HepG2 (cell line): ENCODE data around the gene SP6. TPM values are rescaled to one million over a fixed set of nuclear protein-coding genes. Genes with fewer than 3 reads are reported as not detected.

Source experiments
- CSRNP2 ChIP-seq: sonication (generic); formaldehyde crosslinking; conservative IDR thresholded peaks from 2 replicates; pipeline ENCODE4 v1.8.0; 2022; ENCODE audit warnings: low read depth, missing genetic modification reagents
- ELF3 ChIP-seq: IDR thresholded peaks from 2 replicates; pipeline ENCODE4 v1.6.1; 2016; ENCODE audit warnings: missing genetic modification reagents, missing compliant biosample characterization
- IKZF5 ChIP-seq: IDR thresholded peaks from 2 replicates; pipeline ENCODE4 v1.6.1; 2018; ENCODE audit warnings: missing genetic modification reagents, mild to moderate bottlenecking, missing compliant biosample characterization
- IRF9 ChIP-seq: sonication (generic); formaldehyde crosslinking; IDR thresholded peaks from 2 replicates; pipeline ENCODE4 v1.8.0; 2022; ENCODE audit warnings: missing genetic modification reagents, mild to moderate bottlenecking, borderline replicate concordance
- NFAT5 ChIP-seq: sonication (generic); formaldehyde crosslinking; IDR thresholded peaks from 2 replicates; pipeline ENCODE4 v1.4.0; 2020; ENCODE audit warnings: missing genetic modification reagents
- NR2C2 ChIP-seq: sonication (generic); formaldehyde crosslinking; IDR thresholded peaks from 2 replicates; pipeline ENCODE4 v1.4.0; 2020; ENCODE audit warnings: missing genetic modification reagents, mild to moderate bottlenecking, moderate library complexity, borderline replicate concordance
- PHF8 ChIP-seq: sonication (generic); formaldehyde crosslinking; IDR thresholded peaks from 2 replicates; pipeline ENCODE4 v1.5.0; 2020; ENCODE audit warnings: missing genetic modification reagents
- SALL1 ChIP-seq: sonication (generic); formaldehyde crosslinking; IDR thresholded peaks from 2 replicates; pipeline ENCODE4 v1.8.0; 2022; ENCODE audit warnings: mild to moderate bottlenecking, missing genetic modification reagents
- ZBTB2 ChIP-seq: sonication (generic); formaldehyde crosslinking; IDR thresholded peaks from 2 replicates; pipeline ENCODE4 v1.8.0; 2022; ENCODE audit warnings: low read depth, missing genetic modification reagents
- ZNF260 ChIP-seq: sonication (generic); formaldehyde crosslinking; IDR thresholded peaks from 2 replicates; pipeline ENCODE4 v1.4.0; 2020; ENCODE audit warnings: missing genetic modification reagents, low read depth, mild to moderate bottlenecking, borderline replicate concordance
- ZNF800 ChIP-seq: sonication (generic); formaldehyde crosslinking; IDR thresholded peaks from 2 replicates; pipeline ENCODE4 v1.4.0; 2020; ENCODE audit warnings: missing genetic modification reagents
- ZSCAN25 ChIP-seq: sonication (generic); formaldehyde crosslinking; IDR thresholded peaks from 2 replicates; pipeline ENCODE4 v1.8.0; 2022; ENCODE audit warnings: mild to moderate bottlenecking, missing genetic modification reagents
- polyA plus RNA-seq, 8 experiments: library from polyadenylated mRNA; depleted of rRNA in 3 of 8; stranded (reverse) in 7 of 8; unstranded in 1 of 8; fragments of >200 nt; fragmentation: Illumina TruSeq in 4 of 8; extraction: Trizol in 4 of 8; gene quantifications; 2 replicates each; pipeline versions ENCODE4 v1.2.1 to v1.2.3, GENCODE V29; 2011 to 2016; ENCODE audit warnings: low read depth in 4 of 8, missing spikeins in 1 of 8, mixed read lengths in 1 of 8; ENCODE audit not compliant: insufficient read depth in 1 of 8
- total RNA-seq, 5 experiments: library from RNA; depleted of rRNA; stranded (reverse); fragments of >200 nt; fragmentation: Illumina TruSeq; extraction: Trizol; gene quantifications; 2 replicates each; pipeline ENCODE4 v1.2.3, GENCODE V29; 2016; ENCODE audit warnings: low read depth in 1 of 5

The SP6 gene
- total and polyA plus RNA-seq, 2 of the 13 experiments (the other 11 are each of a cell fraction or from before 2014, with no cell fraction given): 0.07 TPM

GRCh38 chr17:47850692-47851573, at the start of gene SP6 (continued):
- TF ChIP-seq ZNF800 (CRISPR knock-in tag): peak; percentile 99
- peak; percentile 71 for TF ChIP-seq ZSCAN25 (CRISPR knock-in tag)
- TF ChIP-seq PHF8: peak; percentile 35; the same call in 1 of the 2 replicates
- TF ChIP-seq ELF3: peak; percentile 40; the same call in 1 of the 2 replicates
- no peak for TF ChIP-seq CSRNP2 (CRISPR knock-in tag)
- TF ChIP-seq IKZF5: peak; percentile 32; the same call in 1 of the 2 replicates
- peak; percentile 41; the same call in 1 of the 2 replicates for TF ChIP-seq SALL1
- peak; percentile 69; the same call in 1 of the 2 replicates for TF ChIP-seq IRF9
- TF ChIP-seq NFAT5 (CRISPR knock-in tag): peak; percentile 47; the same call in 1 of the 2 replicates
- 0 out of 2 replicates have a peak, but pooled peaks have one; percentile 42 for TF ChIP-seq NR2C2 (CRISPR knock-in tag)
- no peak for TF ChIP-seq ZNF260 (CRISPR knock-in tag)
- 0 out of 2 replicates have a peak, but pooled peaks have one; percentile 19 for TF ChIP-seq ZBTB2 (CRISPR knock-in tag)
